ENCODE measurements around the gene KCNIP2.

Gene KCNIP2

GRCh38 chr10:101843032-101844021 is at the start of gene KCNIP2:
Gene KCNIP2, minus strand, starts transcription at chr10:101843800. Its CDS starts 232 bp downstream, at chr10:101843568.
- DNase-seq = peak; percentile 70

- no peak for DNase-seq
Observed at GRCh38 chr10:101892782-101893391, 49.3 kb upstream of the KCNIP2 start.

GRCh38 chr10:101889256-101890210 is 45.9 kb upstream of the KCNIP2 start:
- peak; percentile 62 for DNase-seq

DNA sequence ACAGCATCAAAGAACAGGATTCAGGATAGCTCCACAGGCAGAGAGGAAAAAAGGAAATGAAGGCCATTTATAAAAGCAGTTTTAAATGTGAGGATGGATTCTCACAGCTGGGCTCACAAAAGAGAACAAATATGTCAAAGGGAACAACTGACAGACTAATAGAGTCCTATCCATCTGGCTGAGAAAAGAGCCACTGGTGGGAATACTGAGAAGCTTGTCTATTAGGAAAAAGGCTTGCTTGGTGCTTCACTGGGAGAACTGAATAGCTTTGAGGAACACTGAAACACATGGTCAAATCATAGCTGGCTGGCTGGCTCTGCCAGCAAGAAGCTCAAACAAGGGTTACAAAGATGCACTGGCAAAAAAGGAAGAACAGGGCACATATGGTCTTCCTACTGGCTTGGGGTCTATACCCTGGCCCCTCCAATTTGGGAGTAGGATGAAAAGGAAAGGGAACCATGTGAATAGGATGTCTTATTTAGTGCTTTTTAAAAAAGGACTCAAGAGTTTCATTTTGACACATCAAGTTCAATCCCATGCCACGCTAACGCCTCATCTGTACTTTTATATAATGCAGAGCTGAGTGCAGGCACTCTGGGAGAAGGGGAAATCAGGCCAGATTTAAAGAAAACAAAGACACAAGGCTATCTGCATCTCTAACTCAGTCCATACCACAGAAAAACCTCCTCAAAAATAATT is 44.8 kb upstream of the KCNIP2 start:
- DNase-seq = no peak

- DNase-seq = no peak
Observed at GRCh38 chr10:101887775-101888174, 44.2 kb upstream of the KCNIP2 start.

- no peak for DNase-seq
Observed at GRCh38 chr10:101886521-101887312, 43.1 kb upstream of the KCNIP2 start.

DNA sequence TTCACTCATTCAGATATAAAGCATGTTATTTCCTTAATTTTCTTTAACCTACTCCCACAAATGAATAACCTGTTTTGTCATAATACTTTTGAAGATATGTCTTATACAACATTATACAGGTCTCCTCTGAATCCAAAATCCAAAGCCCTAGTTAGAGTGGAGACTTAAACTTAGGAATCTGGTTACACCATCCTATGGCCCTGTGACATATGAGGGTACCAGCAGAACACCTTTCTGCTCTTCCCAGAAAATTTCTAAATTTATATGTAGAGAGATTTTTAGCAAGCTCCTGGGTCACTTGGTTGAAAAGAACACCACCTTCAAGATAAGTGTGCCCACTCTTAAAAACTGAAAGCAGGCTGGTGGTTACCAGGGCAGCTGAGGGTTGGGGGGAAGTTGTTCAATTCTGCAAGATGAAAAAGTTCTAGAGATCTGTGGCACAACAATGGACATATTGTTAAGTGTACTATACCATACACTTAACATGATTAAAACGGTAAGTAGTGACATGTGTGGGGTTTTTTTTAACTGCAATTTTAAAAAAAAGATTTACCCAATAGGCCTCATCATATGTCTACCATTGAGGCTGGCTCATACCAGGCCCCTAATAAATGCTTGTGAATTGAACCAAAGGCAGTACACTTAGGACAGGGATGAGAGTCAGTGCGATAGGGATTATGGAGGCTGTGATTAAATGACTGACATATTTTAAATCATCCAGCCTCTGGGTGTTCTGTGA is 37.6 kb upstream of the KCNIP2 start:
- DNase-seq = no peak

GRCh38 chr10:101880232-101880573 is 36.6 kb upstream of the KCNIP2 start:
- DNase-seq = no peak

- DNase-seq = no peak
Observed at GRCh38 chr10:101879456-101880231, 36.0 kb upstream of the KCNIP2 start.

- no peak for DNase-seq
Observed at GRCh38 chr10:101878869-101879268, 35.3 kb upstream of the KCNIP2 start.

GRCh38 chr10:101875068-101875688 is 31.6 kb upstream of the KCNIP2 start:
- DNase-seq = no peak

DNA sequence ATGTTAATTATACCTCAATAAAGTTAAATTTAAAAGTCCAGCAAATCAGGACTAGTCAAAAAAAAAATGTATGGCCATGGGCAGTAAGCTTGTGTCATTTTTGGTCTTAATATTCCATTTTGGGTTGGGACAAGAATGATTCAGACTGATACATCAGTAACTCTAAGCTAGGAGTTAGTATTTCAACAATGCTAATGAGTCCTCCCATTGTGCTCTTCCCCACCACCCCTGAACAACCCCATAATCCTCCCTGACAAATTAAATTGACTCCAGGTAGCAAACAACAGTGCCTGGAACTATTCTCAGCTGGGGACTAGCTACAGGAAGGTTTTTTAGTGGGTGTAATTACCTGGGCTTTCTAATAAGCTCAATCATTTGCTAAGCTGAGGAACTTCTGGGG is 30.7 kb upstream of the KCNIP2 start:
- no peak for DNase-seq

- no peak for DNase-seq
Observed at GRCh38 chr10:101867931-101868330, 24.3 kb upstream of the KCNIP2 start.

DNA sequence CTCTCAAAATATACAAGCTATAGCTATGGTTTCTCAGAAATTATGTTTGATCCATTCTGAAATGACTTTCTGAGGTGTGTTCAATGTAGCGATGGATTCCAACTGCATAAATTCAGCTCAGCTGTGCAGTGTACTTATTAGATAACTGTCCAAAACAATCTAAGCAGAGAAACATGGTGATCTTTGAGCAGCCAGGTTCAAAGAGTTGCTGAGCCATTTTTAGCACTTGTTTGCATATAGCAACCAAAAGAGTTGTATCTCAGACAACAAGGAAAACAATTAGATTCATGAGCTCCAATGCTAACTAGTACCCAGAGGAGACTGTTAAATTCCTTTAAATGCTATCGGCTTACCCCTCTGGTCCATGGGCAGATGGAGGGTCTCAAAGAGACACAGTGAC is 15.9 kb upstream of the KCNIP2 start:
- no peak for DNase-seq

DNA sequence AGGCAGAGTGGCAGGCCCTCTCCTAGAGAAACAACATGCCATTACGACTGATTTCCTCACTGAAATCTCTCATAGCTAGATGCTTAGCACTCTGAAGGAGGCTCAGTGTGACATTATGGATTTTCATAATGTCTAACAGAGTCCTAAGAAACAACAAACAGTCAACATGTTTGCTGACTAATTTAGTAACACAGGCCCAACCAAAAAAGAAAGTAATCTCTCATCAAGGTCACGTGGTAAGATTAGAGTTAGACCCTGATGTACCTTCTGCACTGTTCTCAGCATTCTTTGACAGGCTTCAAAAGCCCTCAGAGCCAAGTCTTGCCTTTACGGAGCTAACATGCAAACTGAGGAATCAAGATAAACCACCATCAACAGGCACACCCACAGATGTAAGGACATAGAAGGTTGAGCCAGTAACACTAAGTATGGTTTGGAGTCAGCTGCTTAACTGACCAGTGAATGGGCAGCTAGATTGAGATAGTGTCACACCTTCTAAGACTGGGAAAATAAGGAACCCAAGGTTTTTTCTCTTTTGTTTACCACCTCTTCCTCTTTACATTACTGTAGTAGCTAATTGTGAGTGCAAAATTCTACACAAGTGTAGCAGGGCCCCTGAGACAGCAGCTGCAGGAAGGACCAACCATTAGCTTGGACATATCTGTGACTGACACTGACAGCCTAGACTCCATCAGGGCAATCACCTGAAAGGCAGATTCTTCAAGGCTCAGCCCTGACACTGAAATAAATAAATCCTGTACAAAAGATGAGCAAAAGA is 15.3 kb upstream of the KCNIP2 start:
- no peak for DNase-seq

GRCh38 chr10:101857802-101858476 is 14.3 kb upstream of the KCNIP2 start:
- no peak for DNase-seq

GRCh38 chr10:101856626-101857025 is 13.0 kb upstream of the KCNIP2 start:
- no peak for DNase-seq
